ENCODE data around the gene RHBDL3.
"Not testable (repeated sequence)": the region's sequence is repeated elsewhere in the genome, so short reads cannot be mapped to it uniquely, and the experiment has no call there.

RHBDL3 gene

GRCh38 chr17:32261417-32261736, 4.3 kb upstream of the RHBDL3 start:
- Histone ChIP-seq H3K9me3 (replicated peaks; ENCODE audit: insufficient read depth, low read length) (no peaks in the 10 kb centered on the region), H4K20me1 (ENCODE audit: insufficient read depth, low read length) (no peaks in the 10 kb centered on the region), H3K9ac (ENCODE audit: low read length) (no peak overlapping the region), H3K27me3 (replicated peaks; ENCODE audit: insufficient read depth, low read length) (peaks cover 9% of the 10 kb centered on the region), H3K4me1 (ENCODE audit: low read length) (0 out of 2 replicates have a peak, but pooled peaks cover 3% of the 10 kb centered on the region), H3K27ac (ENCODE audit: low read length) (no peak overlapping the region), H2AFZ (ENCODE audit: low read length) (no peak overlapping the region), H3K36me3 (replicated peaks; ENCODE audit: insufficient read depth, low read length) (no peaks in the 10 kb centered on the region), H3F3A (ENCODE audit: insufficient read depth, low read length) (no peaks in the 10 kb centered on the region), H3K9me2 (replicated peaks; ENCODE audit: insufficient read depth, low read length) (no peaks in the 10 kb centered on the region), H3K4me2 (ENCODE audit: low read depth, low read length) (no peak overlapping the region), H3K4me3 (ENCODE audit: low read length) (no peak overlapping the region), H3K79me2 (ENCODE audit: low read length) (no peaks in the 10 kb centered on the region)
- TF ChIP-seq EZH2 (optimal IDR thresholded peaks at IDR 0.05; ENCODE audit: low read depth, low read length) = no peak
- no peak for TF ChIP-seq EZH2phosphoT487 (IDR thresholded peaks at IDR 0.05; ENCODE audit: low read length)
- no peak for TF ChIP-seq CTCF (IDR thresholded peaks at IDR 0.05; ENCODE audit: low read length)
- no peak for DNase-seq

GRCh38 chr17:32261936-32262510, 3.6 kb upstream of the RHBDL3 start:
- Histone ChIP-seq H3F3A (ENCODE audit: insufficient read depth, low read length) (no peaks in the 10 kb centered on the region), H4K20me1 (ENCODE audit: insufficient read depth, low read length) (no peaks in the 10 kb centered on the region), H2AFZ (ENCODE audit: low read length) (no peak overlapping the region), H3K27ac (ENCODE audit: low read length) (no peak overlapping the region), H3K9me3 (replicated peaks; ENCODE audit: insufficient read depth, low read length) (no peaks in the 10 kb centered on the region), H3K27me3 (replicated peaks; ENCODE audit: insufficient read depth, low read length) (peaks cover 9% of the 10 kb centered on the region), H3K9ac (ENCODE audit: low read length) (no peak overlapping the region), H3K4me3 (ENCODE audit: low read length) (no peak overlapping the region), H3K9me2 (replicated peaks; ENCODE audit: insufficient read depth, low read length) (no peaks in the 10 kb centered on the region), H3K4me1 (ENCODE audit: low read length) (0 out of 2 replicates have a peak, but pooled peaks cover 3% of the 10 kb centered on the region), H3K4me2 (ENCODE audit: low read depth, low read length) (no peak overlapping the region), H3K36me3 (replicated peaks; ENCODE audit: insufficient read depth, low read length) (no peaks in the 10 kb centered on the region), H3K79me2 (ENCODE audit: low read length) (no peaks in the 10 kb centered on the region)
- DNase-seq = no peak
- TF ChIP-seq EZH2phosphoT487 (IDR thresholded peaks at IDR 0.05; ENCODE audit: low read length) (no peak), EZH2 (optimal IDR thresholded peaks at IDR 0.05; ENCODE audit: low read depth, low read length) (no peak), CTCF (IDR thresholded peaks at IDR 0.05; ENCODE audit: low read length) (no peak)

GRCh38 chr17:32263515-32263914, 2.1 kb upstream of the RHBDL3 start:
- not testable (repeated sequence) for H3K4me3 ChIP-seq (ENCODE audit: low read length); H3F3A ChIP-seq (ENCODE audit: insufficient read depth, low read length); H4K20me1 ChIP-seq (ENCODE audit: insufficient read depth, low read length); DNase-seq; H3K79me2 ChIP-seq (ENCODE audit: low read length); H3K27me3 ChIP-seq (replicated peaks; ENCODE audit: insufficient read depth, low read length); H3K36me3 ChIP-seq (replicated peaks; ENCODE audit: insufficient read depth, low read length); H3K9ac ChIP-seq (ENCODE audit: low read length); H3K27ac ChIP-seq (ENCODE audit: low read length); H3K9me2 ChIP-seq (replicated peaks; ENCODE audit: insufficient read depth, low read length); H2AFZ ChIP-seq (ENCODE audit: low read length); H3K4me2 ChIP-seq (ENCODE audit: low read depth, low read length); H3K4me1 ChIP-seq (ENCODE audit: low read length); H3K9me3 ChIP-seq (replicated peaks; ENCODE audit: insufficient read depth, low read length)

GRCh38 chr17:32264140-32264799, 1.4 kb upstream of the RHBDL3 start:
- Histone ChIP-seq H3K4me1 (ENCODE audit: low read length) (0 out of 2 replicates have a peak, but pooled peaks cover 3% of the 10 kb centered on the region), H3K4me2 (ENCODE audit: low read depth, low read length) (no peak overlapping the region), H3K27ac (ENCODE audit: low read length) (no peak overlapping the region), H3K9ac (ENCODE audit: low read length) (no peak overlapping the region), H2AFZ (ENCODE audit: low read length) (no peak overlapping the region), H3F3A (ENCODE audit: insufficient read depth, low read length) (no peaks in the 10 kb centered on the region), H3K4me3 (ENCODE audit: low read length) (no peak overlapping the region), H3K9me2 (replicated peaks; ENCODE audit: insufficient read depth, low read length) (no peaks in the 10 kb centered on the region), H3K27me3 (replicated peaks; ENCODE audit: insufficient read depth, low read length) (peaks cover 9% of the 10 kb centered on the region), H3K9me3 (replicated peaks; ENCODE audit: insufficient read depth, low read length) (no peaks in the 10 kb centered on the region), H3K36me3 (replicated peaks; ENCODE audit: insufficient read depth, low read length) (no peaks in the 10 kb centered on the region), H4K20me1 (ENCODE audit: insufficient read depth, low read length) (no peaks in the 10 kb centered on the region), H3K79me2 (ENCODE audit: low read length) (no peaks in the 10 kb centered on the region)
- no peak for DNase-seq
- TF ChIP-seq EZH2phosphoT487 (IDR thresholded peaks at IDR 0.05; ENCODE audit: low read length) = no peak
- no peak for TF ChIP-seq EZH2 (optimal IDR thresholded peaks at IDR 0.05; ENCODE audit: low read depth, low read length)
- peak; percentile 23 for TF ChIP-seq CTCF (IDR thresholded peaks at IDR 0.05; ENCODE audit: low read length)
